ENCODE data around the gene PDE11A. TPM values are rescaled to one million over a fixed set of nuclear protein-coding genes. Genes with fewer than 3 reads are reported as not detected.

PDE11A gene
- total RNA-seq, 3 donors from 2014 or later: 0.96 to 2.3 (median 2.2) TPM

DNA sequence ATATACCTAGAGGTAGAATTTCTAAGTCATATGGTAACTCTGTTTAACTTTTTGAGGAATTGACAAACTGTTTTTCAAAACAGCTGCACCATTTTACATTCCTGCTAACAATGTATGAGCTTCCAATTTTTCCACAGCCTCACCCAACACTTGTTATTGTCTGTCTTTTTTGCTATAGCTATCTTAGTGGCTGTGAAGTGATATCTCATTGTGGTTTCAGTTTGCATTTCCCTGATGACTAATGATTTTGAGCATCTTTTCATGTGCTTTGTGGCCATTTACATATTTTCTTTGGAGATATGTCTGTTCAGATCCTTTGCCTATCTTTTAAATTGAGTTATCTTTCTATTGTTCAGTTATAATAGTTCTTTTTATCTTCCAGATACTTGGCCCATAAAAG lies 406.2 kb downstream of the PDE11A start:
- no peaks in the 10 kb centered on the region for H3K27me3 ChIP-seq
- no peak for TF ChIP-seq POLR2AphosphoS5 (IDR thresholded peaks at IDR 0.05)
- TF ChIP-seq POLR2A (IDR thresholded peaks at IDR 0.05): no peak
- H3K27ac ChIP-seq: no peak overlapping the region
- no peaks in the 10 kb centered on the region for H3K4me1 ChIP-seq
- H3K9me3 ChIP-seq: no peaks in the 10 kb centered on the region
- no peaks in the 10 kb centered on the region for H3K36me3 ChIP-seq
- H3K4me3 ChIP-seq: no peak overlapping the region
- intact Hi-C loops (cut with DNase I; ENCODE audit: low total_unique reads): no loop called here
- no peak for DNase-seq (ENCODE audit: low spot score in 2 of 2)

DNA sequence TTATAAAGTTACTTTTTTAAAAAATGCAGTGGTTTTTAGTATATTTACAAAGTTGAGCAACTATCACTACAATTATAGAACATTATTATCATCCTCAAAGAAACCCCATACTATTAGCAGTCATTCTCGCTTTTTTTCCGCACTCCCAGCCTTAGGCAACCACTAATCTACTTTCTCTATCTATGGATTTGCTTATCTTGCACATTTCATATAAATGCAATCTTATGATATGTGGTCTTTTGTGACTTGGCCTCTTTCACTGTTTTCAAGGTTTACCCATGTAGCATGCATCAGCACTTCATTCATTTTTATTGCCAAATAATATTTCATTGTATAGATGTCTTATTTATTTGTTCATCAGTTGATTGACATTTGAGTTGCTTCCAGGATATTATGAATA lies 406.6 kb downstream of the PDE11A start:
- intact Hi-C loops (cut with DNase I; ENCODE audit: low total_unique reads): no loop called here
- H3K4me3 ChIP-seq: no peak overlapping the region
- no peak overlapping the region for H3K27ac ChIP-seq
- DNase-seq (ENCODE audit: low spot score in 2 of 2): no peak
- no peaks in the 10 kb centered on the region for H3K27me3 ChIP-seq
- TF ChIP-seq POLR2A (IDR thresholded peaks at IDR 0.05) (no peak), POLR2AphosphoS5 (IDR thresholded peaks at IDR 0.05) (no peak)
- TF ChIP-seq, protein P1, sequence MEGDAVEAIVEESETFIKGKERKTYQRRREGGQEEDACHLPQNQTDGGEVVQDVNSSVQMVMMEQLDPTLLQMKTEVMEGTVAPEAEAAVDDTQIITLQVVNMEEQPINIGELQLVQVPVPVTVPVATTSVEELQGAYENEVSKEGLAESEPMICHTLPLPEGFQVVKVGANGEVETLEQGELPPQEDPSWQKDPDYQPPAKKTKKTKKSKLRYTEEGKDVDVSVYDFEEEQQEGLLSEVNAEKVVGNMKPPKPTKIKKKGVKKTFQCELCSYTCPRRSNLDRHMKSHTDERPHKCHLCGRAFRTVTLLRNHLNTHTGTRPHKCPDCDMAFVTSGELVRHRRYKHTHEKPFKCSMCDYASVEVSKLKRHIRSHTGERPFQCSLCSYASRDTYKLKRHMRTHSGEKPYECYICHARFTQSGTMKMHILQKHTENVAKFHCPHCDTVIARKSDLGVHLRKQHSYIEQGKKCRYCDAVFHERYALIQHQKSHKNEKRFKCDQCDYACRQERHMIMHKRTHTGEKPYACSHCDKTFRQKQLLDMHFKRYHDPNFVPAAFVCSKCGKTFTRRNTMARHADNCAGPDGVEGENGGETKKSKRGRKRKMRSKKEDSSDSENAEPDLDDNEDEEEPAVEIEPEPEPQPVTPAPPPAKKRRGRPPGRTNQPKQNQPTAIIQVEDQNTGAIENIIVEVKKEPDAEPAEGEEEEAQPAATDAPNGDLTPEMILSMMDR (IDR thresholded peaks at IDR 0.05): no peak
- no peaks in the 10 kb centered on the region for H3K36me3 ChIP-seq
- H3K9me3 ChIP-seq: no peaks in the 10 kb centered on the region
- no peaks in the 10 kb centered on the region for H3K4me1 ChIP-seq

DNA sequence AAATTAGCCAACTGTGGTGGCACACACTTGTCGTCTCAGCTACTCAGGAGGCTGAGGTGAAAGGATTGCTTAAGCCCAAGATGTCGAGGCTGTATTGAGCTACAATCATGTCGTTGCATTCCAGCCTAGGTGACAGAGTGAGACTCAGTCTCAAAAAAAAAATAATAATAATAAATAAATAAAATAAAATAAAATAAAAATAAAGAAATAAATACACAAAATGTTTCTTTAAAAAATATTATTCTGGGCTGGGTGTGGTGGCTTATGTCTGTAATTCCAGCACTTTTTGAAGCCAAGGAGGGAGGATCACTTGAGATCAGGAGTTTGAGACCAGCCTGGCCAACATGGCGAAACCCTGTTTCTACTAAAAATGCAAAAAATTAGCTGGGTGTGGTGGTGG lies 407.2 kb downstream of the PDE11A start:
- TF ChIP-seq POLR2AphosphoS5 (IDR thresholded peaks at IDR 0.05): no peak
- TF ChIP-seq POLR2A (IDR thresholded peaks at IDR 0.05): no peak
- TF ChIP-seq, protein P1 (IDR thresholded peaks at IDR 0.05): no peak
- Histone ChIP-seq H3K4me3 (no peak overlapping the region), H3K4me1 (no peaks in the 10 kb centered on the region), H3K27ac (no peak overlapping the region), H3K9me3 (no peaks in the 10 kb centered on the region), H3K36me3 (no peaks in the 10 kb centered on the region), H3K27me3 (no peaks in the 10 kb centered on the region)
- DNase-seq (ENCODE audit: low spot score in 2 of 2): no peak
- intact Hi-C loops (cut with DNase I; ENCODE audit: low total_unique reads): no loop called here

DNA sequence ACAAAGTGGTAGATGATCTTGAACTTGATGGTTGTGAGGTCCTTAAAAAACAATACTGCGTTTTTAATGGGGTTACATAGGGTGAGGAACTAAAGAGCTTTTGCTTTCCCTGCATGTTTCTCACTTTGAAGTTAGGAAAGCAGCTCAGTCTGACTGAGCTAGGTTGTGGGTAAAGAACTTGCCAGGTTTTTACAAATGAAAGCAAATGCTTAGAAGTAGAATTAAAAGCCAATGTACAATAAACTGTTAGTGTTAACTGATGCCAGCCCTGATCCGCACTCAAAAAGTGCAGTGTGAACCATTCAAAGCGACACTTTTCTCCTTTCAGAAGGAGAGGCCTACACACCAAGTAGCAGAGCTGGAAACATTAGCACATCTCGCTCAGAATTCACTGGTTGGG lies 409.7 kb downstream of the PDE11A start:
- no peaks in the 10 kb centered on the region for H3K27me3 ChIP-seq
- H3K4me3 ChIP-seq: no peak overlapping the region
- TF ChIP-seq, protein P1 (IDR thresholded peaks at IDR 0.05): no peak
- no peak for TF ChIP-seq POLR2A (IDR thresholded peaks at IDR 0.05)
- TF ChIP-seq POLR2AphosphoS5 (IDR thresholded peaks at IDR 0.05): no peak
- H3K9me3 ChIP-seq: no peaks in the 10 kb centered on the region
- no peaks in the 10 kb centered on the region for H3K36me3 ChIP-seq
- no peak for DNase-seq (ENCODE audit: low spot score in 2 of 2)
- H3K4me1 ChIP-seq: no peaks in the 10 kb centered on the region
- no peak overlapping the region for H3K27ac ChIP-seq
- intact Hi-C loops (cut with DNase I; ENCODE audit: low total_unique reads): no loop called here

DNA sequence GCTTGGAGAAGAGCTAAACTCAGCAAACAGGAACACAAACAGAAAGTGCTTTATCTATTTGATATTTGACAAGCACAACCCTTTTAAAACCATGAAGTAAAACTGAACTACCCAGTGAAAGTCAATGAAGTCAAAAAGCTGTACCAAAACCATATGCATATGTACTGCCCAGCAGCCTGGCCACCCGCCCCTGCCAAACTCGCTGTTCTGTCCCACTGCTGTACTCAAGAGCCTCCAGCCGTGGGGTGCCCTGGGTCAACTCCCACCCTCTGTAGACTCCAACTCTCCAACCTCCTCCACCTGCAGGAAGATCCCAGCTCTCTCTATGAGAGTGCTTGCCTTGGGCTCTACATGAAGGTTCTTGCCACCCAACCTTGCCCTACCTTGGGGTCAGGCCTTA lies 411.8 kb downstream of the PDE11A start:
- Histone ChIP-seq H3K27ac (no peak overlapping the region), H3K36me3 (no peaks in the 10 kb centered on the region), H3K9me3 (no peaks in the 10 kb centered on the region), H3K4me1 (no peaks in the 10 kb centered on the region), H3K27me3 (no peaks in the 10 kb centered on the region), H3K4me3 (no peak overlapping the region)
- no peak for DNase-seq (ENCODE audit: low spot score in 2 of 2)
- intact Hi-C loops (cut with DNase I; ENCODE audit: low total_unique reads): no loop called here
- TF ChIP-seq, protein P1 (IDR thresholded peaks at IDR 0.05): no peak
- TF ChIP-seq POLR2A (IDR thresholded peaks at IDR 0.05) (no peak), POLR2AphosphoS5 (IDR thresholded peaks at IDR 0.05) (no peak)

DNA sequence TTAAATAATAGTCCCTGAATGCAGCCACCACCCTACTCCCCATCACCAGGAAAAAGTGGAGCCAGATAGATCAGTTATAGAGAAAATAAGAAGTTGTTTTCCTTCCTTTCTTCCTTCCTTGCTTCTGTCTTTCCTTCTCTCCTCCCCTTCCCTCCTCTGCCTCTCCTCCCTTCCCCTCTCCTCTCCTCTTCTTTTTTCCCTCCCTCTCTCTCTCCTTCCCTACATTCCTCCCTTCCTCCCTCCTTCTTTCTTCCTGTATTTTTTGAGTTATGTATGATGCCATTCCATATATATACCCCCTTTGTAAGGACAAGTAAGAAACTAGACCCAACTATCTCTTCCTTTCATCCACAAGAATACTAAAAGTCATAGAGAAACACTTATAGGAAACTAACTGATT lies 414.3 kb downstream of the PDE11A start:
- no peaks in the 10 kb centered on the region for H3K27me3 ChIP-seq
- TF ChIP-seq POLR2A (IDR thresholded peaks at IDR 0.05) (no peak), POLR2AphosphoS5 (IDR thresholded peaks at IDR 0.05) (no peak)
- TF ChIP-seq, protein P1 (IDR thresholded peaks at IDR 0.05): no peak
- no peaks in the 10 kb centered on the region for H3K9me3 ChIP-seq
- no peak overlapping the region for H3K27ac ChIP-seq
- no peaks in the 10 kb centered on the region for H3K36me3 ChIP-seq
- no peak for DNase-seq (ENCODE audit: low spot score in 2 of 2)
- intact Hi-C loops (cut with DNase I; ENCODE audit: low total_unique reads): no loop called here
- no peak overlapping the region for H3K4me3 ChIP-seq
- H3K4me1 ChIP-seq: no peaks in the 10 kb centered on the region
